ENCODE data around the gene PSMD9. TPM values are rescaled to one million over a fixed set of nuclear protein-coding genes. Genes with fewer than 3 reads are reported as not detected.

The PSMD9 gene
- total and polyA plus RNA-seq, 2 experiments from 2014 or later: 32.7 to 36.3 TPM

DNA sequence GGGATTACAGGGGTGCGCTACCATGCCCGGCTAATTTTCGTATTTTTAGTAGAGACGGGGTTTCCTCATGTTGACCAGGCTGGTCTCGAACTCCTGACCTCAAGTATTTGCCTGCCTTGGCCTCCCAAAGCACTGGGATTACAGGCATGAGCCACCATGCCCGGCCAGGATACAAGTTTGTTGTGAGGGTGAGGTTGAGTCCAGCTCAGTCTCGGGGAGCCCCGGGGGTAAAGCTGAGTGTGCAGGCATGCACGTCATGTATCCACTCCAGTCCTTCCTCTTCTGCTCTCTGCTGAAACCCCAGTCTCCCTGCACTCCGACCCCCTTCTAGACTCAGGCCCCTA is 30.3 kb upstream of the PSMD9 start:
- peaks cover 4% of the 10 kb centered on the region; the same call in 1 of the 2 replicates for H3K4me1 ChIP-seq (ENCODE audit: insufficient read depth)
- H3K4me2 ChIP-seq: no peak overlapping the region
- no peaks in the 10 kb centered on the region for H3K9me2 ChIP-seq (ENCODE audit: insufficient read depth)
- Mint-ChIP-seq H3K4me1 (peaks cover 17% of the 10 kb centered on the region), H3K4me3 (no peak overlapping the region), H3K36me3 (ENCODE audit: low read depth) (no peaks in the 10 kb centered on the region), H3K9me3 (no peaks in the 10 kb centered on the region), H3K27me3 (ENCODE audit: insufficient read depth, low read depth, poor library complexity) (peaks cover 4% of the 10 kb centered on the region), H3K27ac (no peak overlapping the region)
- H4K20me1 ChIP-seq (replicated peaks; ENCODE audit: insufficient read depth): no peaks in the 10 kb centered on the region
- ATAC-seq: no peak
- H3K79me2 ChIP-seq (replicated peaks; ENCODE audit: insufficient read depth): no peaks in the 10 kb centered on the region
- H3K36me3 ChIP-seq (ENCODE audit: insufficient read depth): no peaks in the 10 kb centered on the region
- H3F3A ChIP-seq (replicated peaks; ENCODE audit: low read depth): peaks cover under 1% of the 10 kb centered on the region; the same call in 1 of the 2 replicates
- H3K27ac ChIP-seq (ENCODE audit: low read depth): no peak overlapping the region
- no peak for TF ChIP-seq EZH2 (IDR thresholded peaks at IDR 0.05; ENCODE audit: low read depth, unreplicated experiment)
- TF ChIP-seq ZNF114 (CRISPR knock-in tag; IDR thresholded peaks at IDR 0.05): no peak
- no peak for TF ChIP-seq CREB1 (CRISPR knock-in tag; IDR thresholded peaks at IDR 0.05; ENCODE audit: low read depth)
- TF ChIP-seq, protein P1, sequence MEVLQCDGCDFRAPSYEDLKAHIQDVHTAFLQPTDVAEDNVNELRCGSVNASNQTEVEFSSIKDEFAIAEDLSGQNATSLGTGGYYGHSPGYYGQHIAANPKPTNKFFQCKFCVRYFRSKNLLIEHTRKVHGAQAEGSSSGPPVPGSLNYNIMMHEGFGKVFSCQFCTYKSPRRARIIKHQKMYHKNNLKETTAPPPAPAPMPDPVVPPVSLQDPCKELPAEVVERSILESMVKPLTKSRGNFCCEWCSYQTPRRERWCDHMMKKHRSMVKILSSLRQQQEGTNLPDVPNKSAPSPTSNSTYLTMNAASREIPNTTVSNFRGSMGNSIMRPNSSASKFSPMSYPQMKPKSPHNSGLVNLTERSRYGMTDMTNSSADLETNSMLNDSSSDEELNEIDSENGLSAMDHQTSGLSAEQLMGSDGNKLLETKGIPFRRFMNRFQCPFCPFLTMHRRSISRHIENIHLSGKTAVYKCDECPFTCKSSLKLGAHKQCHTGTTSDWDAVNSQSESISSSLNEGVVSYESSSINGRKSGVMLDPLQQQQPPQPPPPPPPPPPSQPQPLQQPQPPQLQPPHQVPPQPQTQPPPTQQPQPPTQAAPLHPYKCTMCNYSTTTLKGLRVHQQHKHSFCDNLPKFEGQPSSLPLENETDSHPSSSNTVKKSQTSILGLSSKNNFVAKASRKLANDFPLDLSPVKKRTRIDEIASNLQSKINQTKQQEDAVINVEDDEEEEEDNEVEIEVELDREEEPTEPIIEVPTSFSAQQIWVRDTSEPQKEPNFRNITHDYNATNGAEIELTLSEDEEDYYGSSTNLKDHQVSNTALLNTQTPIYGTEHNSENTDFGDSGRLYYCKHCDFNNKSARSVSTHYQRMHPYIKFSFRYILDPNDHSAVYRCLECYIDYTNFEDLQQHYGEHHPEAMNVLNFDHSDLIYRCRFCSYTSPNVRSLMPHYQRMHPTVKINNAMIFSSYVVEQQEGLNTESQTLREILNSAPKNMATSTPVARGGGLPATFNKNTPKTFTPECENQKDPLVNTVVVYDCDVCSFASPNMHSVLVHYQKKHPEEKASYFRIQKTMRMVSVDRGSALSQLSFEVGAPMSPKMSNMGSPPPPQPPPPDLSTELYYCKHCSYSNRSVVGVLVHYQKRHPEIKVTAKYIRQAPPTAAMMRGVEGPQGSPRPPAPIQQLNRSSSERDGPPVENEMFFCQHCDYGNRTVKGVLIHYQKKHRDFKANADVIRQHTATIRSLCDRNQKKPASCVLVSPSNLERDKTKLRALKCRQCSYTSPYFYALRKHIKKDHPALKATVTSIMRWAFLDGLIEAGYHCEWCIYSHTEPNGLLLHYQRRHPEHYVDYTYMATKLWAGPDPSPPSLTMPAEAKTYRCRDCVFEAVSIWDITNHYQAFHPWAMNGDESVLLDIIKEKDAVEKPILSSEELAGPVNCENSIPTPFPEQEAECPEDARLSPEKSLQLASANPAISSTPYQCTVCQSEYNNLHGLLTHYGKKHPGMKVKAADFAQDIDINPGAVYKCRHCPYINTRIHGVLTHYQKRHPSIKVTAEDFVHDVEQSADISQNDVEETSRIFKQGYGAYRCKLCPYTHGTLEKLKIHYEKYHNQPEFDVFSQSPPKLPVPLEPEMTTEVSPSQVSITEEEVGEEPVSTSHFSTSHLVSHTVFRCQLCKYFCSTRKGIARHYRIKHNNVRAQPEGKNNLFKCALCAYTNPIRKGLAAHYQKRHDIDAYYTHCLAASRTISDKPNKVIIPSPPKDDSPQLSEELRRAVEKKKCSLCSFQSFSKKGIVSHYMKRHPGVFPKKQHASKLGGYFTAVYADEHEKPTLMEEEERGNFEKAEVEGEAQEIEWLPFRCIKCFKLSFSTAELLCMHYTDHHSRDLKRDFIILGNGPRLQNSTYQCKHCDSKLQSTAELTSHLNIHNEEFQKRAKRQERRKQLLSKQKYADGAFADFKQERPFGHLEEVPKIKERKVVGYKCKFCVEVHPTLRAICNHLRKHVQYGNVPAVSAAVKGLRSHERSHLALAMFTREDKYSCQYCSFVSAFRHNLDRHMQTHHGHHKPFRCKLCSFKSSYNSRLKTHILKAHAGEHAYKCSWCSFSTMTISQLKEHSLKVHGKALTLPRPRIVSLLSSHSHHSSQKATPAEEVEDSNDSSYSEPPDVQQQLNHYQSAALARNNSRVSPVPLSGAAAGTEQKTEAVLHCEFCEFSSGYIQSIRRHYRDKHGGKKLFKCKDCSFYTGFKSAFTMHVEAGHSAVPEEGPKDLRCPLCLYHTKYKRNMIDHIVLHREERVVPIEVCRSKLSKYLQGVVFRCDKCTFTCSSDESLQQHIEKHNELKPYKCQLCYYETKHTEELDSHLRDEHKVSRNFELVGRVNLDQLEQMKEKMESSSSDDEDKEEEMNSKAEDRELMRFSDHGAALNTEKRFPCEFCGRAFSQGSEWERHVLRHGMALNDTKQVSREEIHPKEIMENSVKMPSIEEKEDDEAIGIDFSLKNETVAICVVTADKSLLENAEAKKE (CRISPR knock-in tag; IDR thresholded peaks at IDR 0.05): no peak
- H2AFZ ChIP-seq: peak overlapping the region; percentile 69; the same call in 1 of the 2 replicates
- no peak for DNase-seq (ENCODE audit: low spot score)
- H3K27me3 ChIP-seq (ENCODE audit: insufficient read depth): no peaks in the 10 kb centered on the region
- no peak overlapping the region for H3K4me3 ChIP-seq

Measured in GM23338 (cell line).